GM23338 (cell line): Measurements from ENCODE around the gene ZNF568.

Experiments used
- CREB1 ChIP-seq: fragments of 250-450 bp; sonication (Bioruptor Pico); IDR thresholded peaks from 2 replicates; pipeline ENCODE4 v1.5.0; 2020; ENCODE audit warnings: low read depth, mild to moderate bottlenecking, moderate library complexity
- EZH2 ChIP-seq: fragments of 200-600 bp; sonication (generic); IDR thresholded peaks from one replicate; pipeline ENCODE4 v1.8.0; 2017; ENCODE audit warnings: antibody characterized with exemption, mild to moderate bottlenecking, low read depth; ENCODE audit not compliant: unreplicated experiment
- EZH2phosphoT487 ChIP-seq: fragments of 200-600 bp; sonication (generic); IDR thresholded peaks from one replicate; pipeline ENCODE4 v1.8.1; 2018; ENCODE audit warnings: antibody characterized with exemption; ENCODE audit not compliant: unreplicated experiment
- POLR2AphosphoS5 ChIP-seq: IDR thresholded peaks from 2 replicates; pipeline ENCODE4 v1.6.1; 2016; ENCODE audit warnings: antibody characterized with exemption, low read depth
- REST ChIP-seq: IDR thresholded peaks from one replicate; pipeline ENCODE4 v1.6.1; 2018; ENCODE audit warnings: antibody characterized with exemption; ENCODE audit not compliant: unreplicated experiment
- TF ChIP-seq, protein P1 (sequence below), 2 experiments: fragments of 200-600 bp in 1 of 2; sonication (generic) in 1 of 2; conservative IDR thresholded peaks; 2 replicates each; pipeline versions ENCODE4 v1.5.1 to v1.6.1; 2016 to 2017; ENCODE audit warnings: antibody characterized with exemption in 2 of 2, low read depth in 2 of 2, mild to moderate bottlenecking in 2 of 2, moderate library complexity in 1 of 2

DNA sequence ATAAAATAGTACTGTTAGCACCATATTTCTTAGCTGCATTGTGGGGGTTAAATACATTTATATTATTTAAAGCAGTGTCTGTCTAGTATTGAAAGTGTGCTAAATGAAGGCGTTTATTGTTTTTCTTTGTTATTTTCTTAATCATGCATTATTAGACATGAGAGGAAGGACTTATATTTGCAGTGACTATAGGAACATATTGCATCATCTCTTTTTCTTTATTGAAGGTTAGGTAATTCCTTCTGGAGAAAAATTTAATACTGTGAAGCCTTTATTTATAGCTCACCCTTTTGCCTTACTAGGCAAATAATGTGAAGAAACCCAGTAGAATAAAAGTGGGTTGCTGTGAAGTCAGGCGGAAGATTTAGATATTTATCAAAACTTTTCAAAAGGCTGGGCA, 83.2 kb downstream of the ZNF568 start:
- TF ChIP-seq POLR2AphosphoS5 (no peak), EZH2 (no peak), EZH2phosphoT487 (no peak), CREB1 (CRISPR knock-in tag) (no peak), REST (no peak)
- TF ChIP-seq, protein P1, sequence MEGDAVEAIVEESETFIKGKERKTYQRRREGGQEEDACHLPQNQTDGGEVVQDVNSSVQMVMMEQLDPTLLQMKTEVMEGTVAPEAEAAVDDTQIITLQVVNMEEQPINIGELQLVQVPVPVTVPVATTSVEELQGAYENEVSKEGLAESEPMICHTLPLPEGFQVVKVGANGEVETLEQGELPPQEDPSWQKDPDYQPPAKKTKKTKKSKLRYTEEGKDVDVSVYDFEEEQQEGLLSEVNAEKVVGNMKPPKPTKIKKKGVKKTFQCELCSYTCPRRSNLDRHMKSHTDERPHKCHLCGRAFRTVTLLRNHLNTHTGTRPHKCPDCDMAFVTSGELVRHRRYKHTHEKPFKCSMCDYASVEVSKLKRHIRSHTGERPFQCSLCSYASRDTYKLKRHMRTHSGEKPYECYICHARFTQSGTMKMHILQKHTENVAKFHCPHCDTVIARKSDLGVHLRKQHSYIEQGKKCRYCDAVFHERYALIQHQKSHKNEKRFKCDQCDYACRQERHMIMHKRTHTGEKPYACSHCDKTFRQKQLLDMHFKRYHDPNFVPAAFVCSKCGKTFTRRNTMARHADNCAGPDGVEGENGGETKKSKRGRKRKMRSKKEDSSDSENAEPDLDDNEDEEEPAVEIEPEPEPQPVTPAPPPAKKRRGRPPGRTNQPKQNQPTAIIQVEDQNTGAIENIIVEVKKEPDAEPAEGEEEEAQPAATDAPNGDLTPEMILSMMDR (conservative IDR thresholded peaks at IDR 0.05; ENCODE audit: low read depth in 2 of 2), result no peak
